Progenitor cell of endocrine pancreas (in vitro differentiated cells): ENCODE results near the gene LRRC74B. TPM values are rescaled to one million over a fixed set of nuclear protein-coding genes. Genes with fewer than 3 reads are reported as not detected.

Experiments
- DNase-seq: peaks from one replicate; pipeline ENCODE4 v3.0.0; 2021; ENCODE audit warnings: low spot score; ENCODE audit not compliant: unreplicated experiment
- H3K27ac Mint-ChIP-seq: 2 replicates; pipeline ENCODE4 v1.8.0; 2021; ENCODE audit warnings: mild to moderate bottlenecking, moderate library complexity, mixed read lengths
- H3K27me3 Mint-ChIP-seq: 2 replicates; pipeline ENCODE4 v1.8.0; 2021; ENCODE audit warnings: mixed read lengths
- H3K36me3 Mint-ChIP-seq: 2 replicates; pipeline ENCODE4 v1.8.0; 2022; ENCODE audit warnings: mixed read lengths; ENCODE audit not compliant: insufficient read depth
- H3K4me1 Mint-ChIP-seq: 2 replicates; pipeline ENCODE4 v1.8.0; 2021; ENCODE audit warnings: low read depth, mixed read lengths
- H3K4me3 Mint-ChIP-seq: 2 replicates; pipeline ENCODE4 v1.8.0; 2021; ENCODE audit warnings: low read depth, mild to moderate bottlenecking, moderate library complexity, mixed read lengths
- H3K9me3 Mint-ChIP-seq: 2 replicates; pipeline ENCODE4 v1.8.0; 2021; ENCODE audit warnings: low read depth, mixed read lengths
- total RNA-seq: library from RNA; stranded (reverse); gene quantifications from 2 replicates; pipeline ENCODE4 v1.2.1, GENCODE V29; 2021
- TF ChIP-seq, protein P1 (sequence below): fragments of 200-600 bp; sonication (generic); IDR thresholded peaks from one replicate; pipeline ENCODE4 v1.5.0; 2021; ENCODE audit warnings: antibody characterized with exemption, mild to moderate bottlenecking; ENCODE audit not compliant: unreplicated experiment

LRRC74B gene
- total RNA-seq, 1 donor from 2014 or later, result 0.72 TPM

DNA sequence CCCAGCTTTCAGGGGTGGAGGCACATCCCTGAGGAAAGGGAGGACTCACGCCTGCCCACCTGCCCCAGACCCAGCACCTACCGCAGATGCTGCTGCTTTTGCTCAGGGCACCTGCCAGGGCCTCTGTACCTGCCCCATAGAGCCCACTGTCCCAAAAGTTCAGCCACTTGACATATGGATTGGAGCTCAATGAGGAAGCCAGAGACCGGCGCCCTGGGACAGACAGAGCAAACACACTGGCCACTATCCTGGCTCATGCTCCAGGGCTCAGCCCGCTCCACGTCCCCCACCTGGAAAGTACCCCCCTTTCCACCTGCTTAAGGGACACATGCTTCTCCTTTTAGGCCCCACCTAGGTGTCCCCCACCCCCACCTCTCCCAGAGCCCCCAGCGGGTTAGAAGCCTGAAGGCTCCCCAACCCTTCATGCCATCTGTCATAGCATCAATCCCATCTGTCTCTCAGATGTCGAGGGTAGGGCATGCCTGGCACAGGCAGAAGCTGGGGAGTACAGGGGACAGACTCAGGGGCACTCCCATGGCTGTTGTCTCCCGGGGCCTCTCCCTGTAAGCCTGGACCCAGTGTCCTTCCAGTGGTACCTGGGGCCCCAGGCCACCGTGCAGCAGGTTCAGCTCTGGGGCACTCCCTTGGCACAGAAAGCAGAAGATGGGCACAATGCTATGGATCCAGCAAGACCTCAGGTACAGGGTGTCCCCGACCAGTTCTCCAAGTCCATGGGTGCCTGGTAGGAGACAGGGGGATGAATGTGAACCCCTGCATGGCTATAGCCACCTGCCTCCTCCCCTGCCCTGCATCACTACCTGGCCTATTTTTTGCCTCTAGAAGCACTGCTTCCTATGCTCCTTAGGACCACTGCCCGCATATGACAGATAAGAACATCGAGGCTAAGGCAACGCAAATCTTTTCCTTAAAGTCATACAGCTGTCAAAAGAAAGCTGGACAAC, 33.0 kb upstream of the LRRC74B start:
- H3K4me3 Mint-ChIP-seq, result peak overlapping the region; percentile 72
- no peaks in the 10 kb centered on the region for H3K27me3 Mint-ChIP-seq
- no peaks in the 10 kb centered on the region for H3K9me3 Mint-ChIP-seq
- peaks cover 14% of the 10 kb centered on the region for H3K4me1 Mint-ChIP-seq
- H3K36me3 Mint-ChIP-seq, result no peaks in the 10 kb centered on the region
- no peak for DNase-seq
- TF ChIP-seq, protein P1, sequence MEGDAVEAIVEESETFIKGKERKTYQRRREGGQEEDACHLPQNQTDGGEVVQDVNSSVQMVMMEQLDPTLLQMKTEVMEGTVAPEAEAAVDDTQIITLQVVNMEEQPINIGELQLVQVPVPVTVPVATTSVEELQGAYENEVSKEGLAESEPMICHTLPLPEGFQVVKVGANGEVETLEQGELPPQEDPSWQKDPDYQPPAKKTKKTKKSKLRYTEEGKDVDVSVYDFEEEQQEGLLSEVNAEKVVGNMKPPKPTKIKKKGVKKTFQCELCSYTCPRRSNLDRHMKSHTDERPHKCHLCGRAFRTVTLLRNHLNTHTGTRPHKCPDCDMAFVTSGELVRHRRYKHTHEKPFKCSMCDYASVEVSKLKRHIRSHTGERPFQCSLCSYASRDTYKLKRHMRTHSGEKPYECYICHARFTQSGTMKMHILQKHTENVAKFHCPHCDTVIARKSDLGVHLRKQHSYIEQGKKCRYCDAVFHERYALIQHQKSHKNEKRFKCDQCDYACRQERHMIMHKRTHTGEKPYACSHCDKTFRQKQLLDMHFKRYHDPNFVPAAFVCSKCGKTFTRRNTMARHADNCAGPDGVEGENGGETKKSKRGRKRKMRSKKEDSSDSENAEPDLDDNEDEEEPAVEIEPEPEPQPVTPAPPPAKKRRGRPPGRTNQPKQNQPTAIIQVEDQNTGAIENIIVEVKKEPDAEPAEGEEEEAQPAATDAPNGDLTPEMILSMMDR, result no peak
- H3K27ac Mint-ChIP-seq, result no peak overlapping the region

DNA sequence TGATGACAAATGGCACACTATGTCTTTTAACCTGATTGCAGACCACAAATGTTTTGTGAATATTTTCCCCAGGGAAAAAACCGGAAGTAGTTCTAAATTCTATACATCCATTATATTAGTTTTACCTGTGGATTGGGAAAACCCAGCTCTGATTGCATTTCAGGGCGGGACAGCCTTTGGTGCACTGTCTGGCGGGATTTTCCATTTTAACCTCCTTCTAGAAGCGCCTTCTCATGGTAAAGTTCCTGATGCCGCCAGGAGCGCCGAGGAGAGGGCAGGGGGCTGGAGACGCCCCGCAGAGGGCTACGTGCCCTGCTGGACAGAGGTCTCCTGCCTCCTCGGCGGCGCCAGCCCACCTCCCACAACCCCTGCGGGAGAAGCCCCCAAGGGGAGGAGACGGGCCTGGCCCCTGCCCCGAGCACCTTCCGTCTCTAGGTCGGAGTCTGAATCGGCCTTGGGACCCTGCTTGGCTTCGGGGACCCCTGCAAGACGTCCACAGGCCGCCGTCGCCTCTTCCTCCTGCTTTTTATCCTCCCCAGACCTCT, 32.0 kb upstream of the LRRC74B start:
- no peak for DNase-seq
- Mint-ChIP-seq H3K4me1 (peaks cover 14% of the 10 kb centered on the region), H3K27ac (peak overlapping the region; percentile 95), H3K9me3 (no peaks in the 10 kb centered on the region), H3K36me3 (no peaks in the 10 kb centered on the region), H3K4me3 (peak overlapping the region; percentile 72), H3K27me3 (no peaks in the 10 kb centered on the region)
- TF ChIP-seq, protein P1, result no peak

DNA sequence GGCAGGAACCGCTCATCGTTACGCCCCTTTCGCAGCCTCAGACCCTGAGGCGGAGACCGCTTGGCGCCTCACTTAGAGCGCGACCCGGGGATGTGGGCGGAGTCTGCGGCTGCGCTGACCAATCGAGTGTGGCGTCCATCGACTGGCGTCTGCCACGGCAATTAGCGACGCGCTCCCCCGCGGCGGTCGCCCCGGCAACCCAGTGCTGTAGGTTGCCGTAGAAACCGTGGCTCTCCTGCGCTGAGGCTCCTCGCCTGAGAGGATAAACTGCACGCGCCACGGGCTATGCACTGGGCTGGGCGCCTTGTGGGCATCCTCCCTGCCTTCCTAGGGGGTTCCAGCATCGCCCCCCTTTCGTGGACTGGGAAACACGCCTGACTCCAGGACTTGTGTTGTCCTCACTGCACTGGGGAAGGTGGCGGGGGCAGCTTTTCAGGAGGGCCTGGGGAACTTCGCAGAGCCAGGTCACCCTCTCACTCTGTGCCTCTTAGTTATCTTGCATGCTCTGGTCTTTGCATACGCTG, 31.5 kb upstream of the LRRC74B start:
- Mint-ChIP-seq H3K27ac (peak overlapping the region; percentile 95), H3K4me3 (peak overlapping the region; percentile 72), H3K4me1 (peaks cover 14% of the 10 kb centered on the region), H3K27me3 (no peaks in the 10 kb centered on the region), H3K36me3 (no peaks in the 10 kb centered on the region), H3K9me3 (no peaks in the 10 kb centered on the region)
- peak; percentile 85 for DNase-seq
- TF ChIP-seq, protein P1, result no peak

DNA sequence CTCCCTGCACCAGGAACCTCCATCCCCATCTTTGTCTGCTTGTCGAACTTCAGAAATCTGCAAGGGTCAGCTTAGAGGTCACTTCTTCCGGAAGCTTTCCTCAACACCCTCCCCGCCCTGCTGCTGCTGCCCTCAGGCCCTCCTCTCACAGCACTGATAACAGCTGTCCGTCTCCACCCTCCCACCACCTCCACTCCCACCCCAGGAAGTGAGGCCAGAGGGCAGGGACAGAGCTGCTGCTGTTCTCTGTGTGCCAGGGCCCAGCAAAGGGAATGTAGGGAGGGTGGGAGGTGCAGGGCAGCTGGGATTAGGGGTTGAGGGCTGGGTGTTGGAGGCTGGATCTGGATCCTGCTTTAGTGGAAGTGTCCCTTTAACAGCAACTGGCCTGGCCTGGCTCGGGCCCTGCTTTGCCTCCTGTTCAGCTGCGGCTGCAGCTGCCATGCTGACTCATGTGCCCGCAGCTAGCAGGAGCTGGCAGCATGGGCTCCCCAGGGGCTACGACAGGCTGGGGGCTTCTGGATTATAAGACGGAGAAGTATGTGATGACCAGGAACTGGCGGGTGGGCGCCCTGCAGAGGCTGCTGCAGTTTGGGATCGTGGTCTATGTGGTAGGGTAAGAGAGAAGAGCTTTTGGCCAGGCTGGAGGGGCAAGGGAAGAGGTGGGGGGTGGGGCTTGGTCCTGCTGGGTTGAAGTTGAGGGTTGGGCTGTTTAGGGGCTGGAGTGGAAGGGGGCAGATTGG, 30.9 kb upstream of the LRRC74B start, which contains the start of gene P2RX6:
Gene P2RX6, plus strand, starts transcription at position 440 of the 740 bp plus-strand sequence. Its CDS starts 10 bp downstream, at position 450.
- peak within 1 kb of the TSS; percentile 95 for H3K27ac Mint-ChIP-seq
- DNase-seq, result no peak

More for the DNA sequence above, 30.9 kb upstream of the LRRC74B start, which contains the start of gene P2RX6:
- TF ChIP-seq, protein P1, result no peak
- H3K27me3 Mint-ChIP-seq, result no peaks in the 10 kb centered on the region
- H3K4me1 Mint-ChIP-seq, result peaks cover 14% of the 10 kb centered on the region
- H3K36me3 Mint-ChIP-seq, result no peaks in the 10 kb centered on the region
- no peaks in the 10 kb centered on the region for H3K9me3 Mint-ChIP-seq
- peak within 1 kb of the TSS; percentile 72 for H3K4me3 Mint-ChIP-seq
